ENCODE results near the gene RAF1.
"Not testable (repeated sequence)": the region's sequence is repeated elsewhere in the genome, so short reads cannot be mapped to it uniquely, and the experiment has no call there.

RAF1 gene

GRCh38 chr3:12629560-12629959 lies 34.4 kb downstream of the RAF1 start:
- H4K20me1 ChIP-seq (ENCODE audit: low read depth, low read length): peaks cover 20% of the 10 kb centered on the region; the same call in 1 of the 2 replicates
- H3K9me2 ChIP-seq (replicated peaks; ENCODE audit: insufficient read depth, low read length): no peaks in the 10 kb centered on the region
- no peak for TF ChIP-seq CTCF (IDR thresholded peaks at IDR 0.05; ENCODE audit: insufficient read depth, low read length, poor library complexity, severe bottlenecking)
- no peak for TF ChIP-seq EZH2phosphoT487 (conservative IDR thresholded peaks at IDR 0.05; ENCODE audit: low read length)

DNA sequence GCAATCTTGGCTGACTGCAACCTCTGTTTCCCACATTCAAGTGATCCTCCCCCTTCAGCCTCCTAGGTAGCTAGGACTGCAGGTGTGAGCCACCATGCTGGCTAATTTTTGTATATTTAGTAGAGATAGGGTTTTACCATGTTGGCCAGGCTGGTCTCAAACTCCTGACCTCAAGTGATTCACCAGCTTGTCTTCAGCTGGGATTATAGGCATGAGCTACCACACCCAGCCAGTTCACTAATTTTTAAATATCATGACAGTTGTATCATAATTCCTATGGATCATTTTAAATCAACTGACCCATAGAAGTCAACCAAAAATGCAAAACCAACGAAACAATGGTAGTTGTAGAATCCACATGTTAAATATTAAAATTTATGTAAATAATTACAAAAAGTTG lies 35.1 kb downstream of the RAF1 start:
- Histone ChIP-seq H3K9me3 (ENCODE audit: insufficient read depth, low read length) (no peaks in the 10 kb centered on the region), H4K20me1 (ENCODE audit: low read depth, low read length) (peaks cover 23% of the 10 kb centered on the region; the same call in 1 of the 2 replicates), H3F3A (ENCODE audit: insufficient read depth) (no peaks in the 10 kb centered on the region; the same call in 1 of the 2 replicates), H3K4me3 (ENCODE audit: insufficient read depth, low read length, poor library complexity, severe bottlenecking) (no peak overlapping the region), H3K36me3 (ENCODE audit: low read length) (no peaks in the 10 kb centered on the region), H2AFZ (ENCODE audit: low read depth, low read length, severe bottlenecking) (no peak overlapping the region), H3K27ac (ENCODE audit: low read depth, low read length) (no peak overlapping the region), H3K4me2 (ENCODE audit: low read depth, low read length, poor library complexity, severe bottlenecking) (no peak overlapping the region), H3K27me3 (ENCODE audit: low read length) (no peaks in the 10 kb centered on the region), H3K9me2 (replicated peaks; ENCODE audit: insufficient read depth, low read length) (no peaks in the 10 kb centered on the region), H3K79me2 (ENCODE audit: insufficient read depth, low read length) (peaks cover 99% of the 10 kb centered on the region), H3K9ac (ENCODE audit: low read length) (no peak overlapping the region)
- TF ChIP-seq EZH2phosphoT487 (conservative IDR thresholded peaks at IDR 0.05; ENCODE audit: low read length) (no peak), CTCF (IDR thresholded peaks at IDR 0.05; ENCODE audit: insufficient read depth, low read length, poor library complexity, severe bottlenecking) (no peak)

More at GRCh38 chr3:12629560-12629959, 34.4 kb downstream of the RAF1 start:
- no peak overlapping the region for H3K27ac ChIP-seq (ENCODE audit: low read depth, low read length)
- H3K4me2 ChIP-seq (ENCODE audit: low read depth, low read length, poor library complexity, severe bottlenecking): no peak overlapping the region
- H3K9me3 ChIP-seq (ENCODE audit: insufficient read depth, low read length): no peaks in the 10 kb centered on the region
- H3K79me2 ChIP-seq (ENCODE audit: insufficient read depth, low read length): peaks cover 99% of the 10 kb centered on the region
- H3K27me3 ChIP-seq (ENCODE audit: low read length): no peaks in the 10 kb centered on the region
- no peak overlapping the region for H2AFZ ChIP-seq (ENCODE audit: low read depth, low read length, severe bottlenecking)
- no peak overlapping the region for H3K9ac ChIP-seq (ENCODE audit: low read length)
- no peak overlapping the region for H3K4me3 ChIP-seq (ENCODE audit: insufficient read depth, low read length, poor library complexity, severe bottlenecking)
- no peaks in the 10 kb centered on the region for H3K36me3 ChIP-seq (ENCODE audit: low read length)
- no peaks in the 10 kb centered on the region; the same call in 1 of the 2 replicates for H3F3A ChIP-seq (ENCODE audit: insufficient read depth)

DNA sequence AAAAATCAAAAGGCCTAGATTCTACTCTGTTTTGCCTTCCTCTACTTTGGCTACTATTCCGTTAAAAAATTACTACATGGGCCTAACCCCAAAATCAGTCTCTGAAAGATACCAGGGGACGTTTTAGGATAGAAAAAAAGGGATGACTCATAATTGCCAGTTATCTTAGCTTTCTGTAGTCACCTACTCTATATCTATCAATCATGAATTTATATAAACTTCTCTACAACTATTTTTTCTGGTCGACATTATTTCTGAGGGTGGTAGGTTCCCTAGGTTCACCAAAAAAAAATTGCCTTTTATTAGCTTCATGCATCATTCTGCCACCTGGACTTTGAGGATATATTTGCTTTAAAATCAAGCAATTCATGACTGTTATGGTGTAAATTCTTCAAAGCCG lies 36.5 kb downstream of the RAF1 start:
- Histone ChIP-seq H2AFZ (ENCODE audit: low read depth, low read length, severe bottlenecking) (no peak overlapping the region), H3K9me2 (replicated peaks; ENCODE audit: insufficient read depth, low read length) (no peaks in the 10 kb centered on the region), H3K4me2 (ENCODE audit: low read depth, low read length, poor library complexity, severe bottlenecking) (no peak overlapping the region), H3K4me3 (ENCODE audit: insufficient read depth, low read length, poor library complexity, severe bottlenecking) (no peak overlapping the region), H3K36me3 (ENCODE audit: low read length) (no peaks in the 10 kb centered on the region), H3K27me3 (ENCODE audit: low read length) (no peaks in the 10 kb centered on the region), H4K20me1 (ENCODE audit: low read depth, low read length) (peaks cover 21% of the 10 kb centered on the region), H3F3A (ENCODE audit: insufficient read depth) (peaks cover 2% of the 10 kb centered on the region), H3K27ac (ENCODE audit: low read depth, low read length) (no peak overlapping the region), H3K79me2 (ENCODE audit: insufficient read depth, low read length) (peaks cover 98% of the 10 kb centered on the region), H3K9me3 (ENCODE audit: insufficient read depth, low read length) (no peaks in the 10 kb centered on the region), H3K9ac (ENCODE audit: low read length) (no peak overlapping the region)
- no peak for TF ChIP-seq CTCF (IDR thresholded peaks at IDR 0.05; ENCODE audit: insufficient read depth, low read length, poor library complexity, severe bottlenecking)
- no peak for TF ChIP-seq EZH2phosphoT487 (conservative IDR thresholded peaks at IDR 0.05; ENCODE audit: low read length)

GRCh38 chr3:12624964-12625363 lies 39.0 kb downstream of the RAF1 start:
- H3K9me2 ChIP-seq (replicated peaks; ENCODE audit: insufficient read depth, low read length); H3K27me3 ChIP-seq (ENCODE audit: low read length); H2AFZ ChIP-seq (ENCODE audit: low read depth, low read length, severe bottlenecking); H3F3A ChIP-seq (ENCODE audit: insufficient read depth); H3K4me3 ChIP-seq (ENCODE audit: insufficient read depth, low read length, poor library complexity, severe bottlenecking); H3K4me2 ChIP-seq (ENCODE audit: low read depth, low read length, poor library complexity, severe bottlenecking); H3K27ac ChIP-seq (ENCODE audit: low read depth, low read length); H3K9me3 ChIP-seq (ENCODE audit: insufficient read depth, low read length); H3K9ac ChIP-seq (ENCODE audit: low read length); H3K36me3 ChIP-seq (ENCODE audit: low read length): not testable (repeated sequence)
- H3K79me2 ChIP-seq (ENCODE audit: insufficient read depth, low read length): peaks cover 98% of the 10 kb centered on the region
- peaks cover 19% of the 10 kb centered on the region for H4K20me1 ChIP-seq (ENCODE audit: low read depth, low read length)

Measured in SU-DHL-6 (cell line).